H1 (cell line): ENCODE data around the gene SBNO1. TPM values are rescaled to one million over a fixed set of nuclear protein-coding genes. Genes with fewer than 3 reads are reported as not detected.

Source experiments
- CTCF ChIA-PET: fragments of 300-600 bp; sonication (Branson Sonifier 250); formaldehyde crosslinking; loops from one replicate; lab custom pipeline; 2021; ENCODE audit not compliant: partially characterized antibody; lab: Charles Lee
- POLR2A ChIA-PET: fragments of 300-600 bp; sonication (Branson Sonifier 250); formaldehyde crosslinking; loops from one replicate; lab custom pipeline; 2021; ENCODE audit warnings: inconsistent platforms; ENCODE audit not compliant: partially characterized antibody; lab: Charles Lee
- DNase-seq, 2 experiments: peaks; one replicate each; pipeline versions ENCODE4 v3.0.0 to v3.0.0-alpha.2; 2010 to 2022; ENCODE audit warnings: low spot score in 2 of 2, low read depth in 1 of 2, mixed read lengths in 1 of 2
- FAIRE-seq: peaks from 2 replicates; lab custom pipeline; 2011; peaks lifted over from hg19 to GRCh38; lab: Jason Lieb, UNC
- H2AFZ ChIP-seq: 2 replicates; pipeline ENCODE4 v1.8.1; 2012; ENCODE audit warnings: low read length, inconsistent platforms
- H2AK5ac ChIP-seq: 2 replicates; pipeline ENCODE4 v1.6.1; 2013; ENCODE audit warnings: low read depth, low read length
- H2BK120ac ChIP-seq: replicated peaks from 2 replicates; pipeline ENCODE3; 2013; ENCODE audit warnings: low read depth, low read length, inconsistent platforms
- H2BK12ac ChIP-seq: 2 replicates; pipeline ENCODE4 v1.6.1; 2013; ENCODE audit warnings: low read depth, low read length
- H2BK15ac ChIP-seq: 2 replicates; pipeline ENCODE4 v1.6.1; 2013; ENCODE audit warnings: low read length
- H2BK20ac ChIP-seq: 2 replicates; pipeline ENCODE4 v1.6.1; 2013; ENCODE audit warnings: low read length
- H2BK5ac ChIP-seq: 2 replicates; pipeline ENCODE4 v1.6.1; 2013; ENCODE audit warnings: low read depth, low read length
- H3K14ac ChIP-seq: 2 replicates; pipeline ENCODE4 v1.6.1; 2013; ENCODE audit warnings: inconsistent platforms; ENCODE audit not compliant: insufficient read length
- H3K18ac ChIP-seq: 2 replicates; pipeline ENCODE4 v1.6.1; 2013; ENCODE audit warnings: low read length; ENCODE audit errors: extremely low read depth
- H3K23ac ChIP-seq: 2 replicates; pipeline ENCODE4 v1.6.1; 2013; ENCODE audit warnings: inconsistent platforms; ENCODE audit not compliant: insufficient read length
- H3K23me2 ChIP-seq: 2 replicates; pipeline ENCODE4 v1.6.1; 2013; ENCODE audit warnings: low read depth, low read length
- H3K27ac ChIP-seq: 2 replicates; pipeline ENCODE4 v1.6.1; 2011; ENCODE audit warnings: low read depth, low read length, inconsistent platforms
- H3K27me3 ChIP-seq, 4 experiments: replicated peaks in 1 of 4; 1 replicate in 1 of 4; 2 replicates in 3 of 4; pipeline versions ENCODE4 v1.6.1 to v1.8.1; 2011 to 2013; ENCODE audit warnings: low read length in 3 of 4, mild to moderate bottlenecking in 3 of 4, inconsistent platforms in 2 of 4, mixed read lengths in 2 of 4, moderate library complexity in 1 of 4; ENCODE audit not compliant: control insufficient read depth in 3 of 4, insufficient read depth in 3 of 4; ENCODE audit errors: extremely low read depth in 1 of 4
- H3K36me3 ChIP-seq, 4 experiments: 2 replicates each; pipeline versions ENCODE4 v1.6.1 to v1.8.1; 2011 to 2013; ENCODE audit warnings: mild to moderate bottlenecking in 4 of 4, low read length in 3 of 4, moderate library complexity in 2 of 4, control low read depth in 1 of 4, inconsistent platforms in 1 of 4; ENCODE audit not compliant: insufficient read depth in 4 of 4, control insufficient read depth in 2 of 4
- H3K4ac ChIP-seq: replicated peaks from 2 replicates; pipeline ENCODE3; 2013; ENCODE audit warnings: low read length, low read depth, mixed read lengths, inconsistent platforms; ENCODE audit not compliant: insufficient read length
- H3K4me1 ChIP-seq, 4 experiments: replicated peaks in 1 of 4; 1 replicate in 1 of 4; 2 replicates in 3 of 4; pipeline versions ENCODE4 v1.6.1 to v1.8.1; 2011 to 2013; ENCODE audit warnings: low read length in 3 of 4, inconsistent platforms in 2 of 4, mixed read lengths in 1 of 4; ENCODE audit not compliant: insufficient read depth in 4 of 4, control insufficient read depth in 3 of 4
- H3K4me2 ChIP-seq, 2 experiments: 2 replicates each; pipeline versions ENCODE4 v1.6.1 to v1.8.1; 2011 to 2013; ENCODE audit warnings: low read depth in 2 of 2, low read length in 2 of 2, control low read depth in 1 of 2, inconsistent platforms in 1 of 2, mild to moderate bottlenecking in 1 of 2; ENCODE audit not compliant: insufficient read depth in 1 of 2
- H3K4me3 ChIP-seq, 4 experiments: fragments of 200-600, 300-600 bp in 1 of 4; sonication (generic), shearing (Covaris generic), sonication (Bioruptor Twin) in 1 of 4; 2 replicates each; pipeline versions ENCODE4 v1.5.1 to v1.8.1; 2011 to 2016; ENCODE audit warnings: low read length in 4 of 4, low read depth in 3 of 4, control low read depth in 2 of 4, inconsistent platforms in 2 of 4, mild to moderate bottlenecking in 2 of 4, mixed read lengths in 1 of 4, moderate library complexity in 1 of 4; ENCODE audit not compliant: insufficient read depth in 2 of 4; ENCODE audit errors: extremely low read depth in 1 of 4
- H3K56ac ChIP-seq: replicated peaks from 2 replicates; pipeline ENCODE3; 2013; ENCODE audit warnings: low read depth, mild to moderate bottlenecking, mixed read lengths, low read length, inconsistent platforms; ENCODE audit not compliant: insufficient read length
- H3K79me1 ChIP-seq: 2 replicates; pipeline ENCODE4 v1.6.1; 2013; ENCODE audit warnings: low read depth, low read length, control low read depth
- H3K79me2 ChIP-seq, 2 experiments: 2 replicates each; pipeline versions ENCODE4 v1.6.1 to v1.8.1; 2012 to 2013; ENCODE audit warnings: low read length in 2 of 2, mild to moderate bottlenecking in 2 of 2, inconsistent platforms in 1 of 2; ENCODE audit not compliant: insufficient read depth in 2 of 2, control insufficient read depth in 1 of 2
- H3K9ac ChIP-seq, 4 experiments: replicated peaks in 1 of 4; 1 replicate in 1 of 4; 2 replicates in 3 of 4; pipeline versions ENCODE4 v1.6.1 to v1.8.1; 2011 to 2013; ENCODE audit warnings: low read depth in 3 of 4, low read length in 3 of 4, control low read depth in 2 of 4, mild to moderate bottlenecking in 2 of 4, moderate library complexity in 2 of 4, inconsistent platforms in 1 of 4; ENCODE audit errors: extremely low read depth in 1 of 4
- H3K9me3 ChIP-seq, 2 experiments: 2 replicates each; pipeline versions ENCODE4 v1.6.1 to v1.8.1; 2012 to 2013; ENCODE audit warnings: mild to moderate bottlenecking in 2 of 2, moderate library complexity in 2 of 2, control low read depth in 1 of 2, inconsistent platforms in 1 of 2, low read depth in 1 of 2, low read length in 1 of 2, mixed read lengths in 1 of 2; ENCODE audit not compliant: insufficient read depth in 2 of 2
- H4K20me1 ChIP-seq, 2 experiments: replicated peaks in 1 of 2; 2 replicates each; pipeline versions ENCODE3 to v1.8.1; 2011 to 2013; ENCODE audit warnings: inconsistent platforms in 2 of 2, low read length in 2 of 2, mild to moderate bottlenecking in 1 of 2; ENCODE audit not compliant: insufficient read depth in 2 of 2, control insufficient read depth in 1 of 2
- H4K5ac ChIP-seq: 2 replicates; pipeline ENCODE4 v1.6.1; 2013; ENCODE audit warnings: low read length, low read depth, mixed read lengths, inconsistent platforms; ENCODE audit not compliant: insufficient read length
- H4K8ac ChIP-seq: 2 replicates; pipeline ENCODE4 v1.8.0; 2013; ENCODE audit warnings: mild to moderate bottlenecking, moderate library complexity, low read length, inconsistent platforms; ENCODE audit not compliant: insufficient read depth; ENCODE audit errors: extremely low read depth
- H4K91ac ChIP-seq: replicated peaks from 2 replicates; pipeline ENCODE3; 2013; ENCODE audit warnings: low read length, mixed read lengths, inconsistent platforms; ENCODE audit not compliant: insufficient read length
- CBX5 ChIP-seq: fragments of 300-800, 300-1000 bp; sonication (generic); IDR thresholded peaks from 2 replicates; pipeline ENCODE4 v1.7.1; 2016; ENCODE audit warnings: antibody characterized with exemption, low read length, low read depth
- HDAC2 ChIP-seq, 2 experiments: fragments of 300-600 bp in 1 of 2; sonication (generic) in 1 of 2; IDR thresholded peaks; 2 replicates each; pipeline ENCODE4 v1.6.1; 2011 to 2012; ENCODE audit warnings: low read depth in 2 of 2, low read length in 2 of 2, mild to moderate bottlenecking in 2 of 2, moderate library complexity in 2 of 2, borderline replicate concordance in 1 of 2, inconsistent platforms in 1 of 2
- SP2 ChIP-seq: IDR thresholded peaks from 2 replicates; pipeline ENCODE4 v1.6.1; 2012; ENCODE audit warnings: mild to moderate bottlenecking, low read length, inconsistent platforms
- SP4 ChIP-seq: IDR thresholded peaks from 2 replicates; pipeline ENCODE4 v1.6.1; 2012; ENCODE audit warnings: low read length, inconsistent platforms
- WGBS, 2 experiments: shearing (Covaris generic) in 1 of 2; methylation state at CpG; one replicate each; pipeline versions ENCODE4 v1.1.6 to v1.1.7; 2013 to 2015; ENCODE audit warnings: low lambda C conversion rate in 2 of 2, mixed read lengths in 2 of 2, inconsistent platforms in 1 of 2, low coverage in 1 of 2, missing lambda C conversion rate in 1 of 2; ENCODE audit not compliant: insufficient replicate concordance in 2 of 2, insufficient coverage in 1 of 2, insufficient read length in 1 of 2; ENCODE audit errors: extremely low coverage in 1 of 2, missing lambda C conversion rate in 1 of 2; 5-methylcytosine and 5-hydroxymethylcytosine counted together
- polyA plus RNA-seq, 7 experiments: library from polyadenylated mRNA; depleted of rRNA in 3 of 7; stranded (reverse) in 5 of 7; unstranded in 2 of 7; fragments of >200 nt in 5 of 7; fragments of 200-250 nt in 2 of 7; gene quantifications; 1 replicate in 5 of 7; 2 replicates in 1 of 7; 4 replicates in 1 of 7; pipeline versions ENCODE4 v1.2.1 to v1.2.3, GENCODE V29; 2011 to 2013; ENCODE audit warnings: missing spikeins in 2 of 7, mixed read lengths in 2 of 7
- total RNA-seq: library from RNA; stranded (reverse); fragmentation: NEBNext Ultra II Directional; extraction: Animal tissue kit (Norgen Biotek cat#: 25700); gene quantifications from 2 replicates; pipeline ENCODE4 v1.2.1, GENCODE V29; 2021

The SBNO1 gene
- total and polyA plus RNA-seq, 2 of the 8 experiments (the other 6 are each of a cell fraction or from before 2014, with no cell fraction given) = 6.7 to 57.7 TPM

DNA sequence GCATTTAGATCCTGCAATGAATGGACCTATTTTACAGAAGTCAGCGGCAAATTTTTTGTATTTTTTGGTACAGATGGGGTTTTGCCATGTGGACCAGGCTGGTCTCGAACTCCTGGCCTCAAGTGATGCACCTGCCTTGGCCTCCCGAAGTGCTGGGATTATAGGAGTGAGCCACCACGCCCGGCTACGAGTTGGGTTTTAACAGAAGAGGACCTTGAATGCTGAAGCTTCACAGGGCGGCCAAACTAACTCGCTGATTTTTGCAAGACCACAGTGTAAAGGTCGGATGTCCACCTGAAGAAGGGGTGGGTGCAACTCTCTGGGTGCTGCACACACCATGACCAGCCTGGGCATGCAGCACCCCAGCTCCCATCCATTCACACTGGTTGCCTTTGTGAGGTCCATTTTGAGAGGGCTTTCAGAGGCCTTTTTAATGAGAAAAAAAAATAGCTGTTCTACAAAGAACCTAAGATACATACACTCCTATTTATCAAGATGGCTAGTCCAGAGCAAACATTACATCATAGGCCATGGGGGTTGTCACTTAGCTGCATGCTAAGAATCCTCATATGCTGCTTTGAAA is 71.4 kb downstream of the SBNO1 start:
- no peak overlapping the region for H2BK15ac ChIP-seq
- no peaks in the 10 kb centered on the region for H4K20me1 ChIP-seq
- H2BK120ac ChIP-seq = no peak overlapping the region
- no peak overlapping the region for H3K4me2 ChIP-seq
- no peak overlapping the region for H3K4me3 ChIP-seq
- no peak for FAIRE-seq
- H3K18ac ChIP-seq = no peak overlapping the region
- peaks cover 15 to 58% (median 40%) of the 10 kb centered on the region in 4 experiments for H3K36me3 ChIP-seq
- no peak for TF ChIP-seq CBX5
- TF ChIP-seq SP4 = no peak
- no peak for TF ChIP-seq SP2
- TF ChIP-seq HDAC2 (IDR thresholded peaks at IDR 0.05; ENCODE audit: borderline replicate concordance in 1 of 2, low read depth in 2 of 2, low read length in 2 of 2) = no peak
- no peak overlapping the region for H3K14ac ChIP-seq
- no peak overlapping the region for H4K8ac ChIP-seq
- no peak overlapping the region for H3K4ac ChIP-seq
- ChIA-PET CTCF (interaction anchor here (0.6 to 0.7 kb wide), 3 partner anchors 31 to 79 kb away, joined by 3 to 4 read pairs (median 3); no protein-coding TSS in a partner anchor), POLR2A (interaction anchor here (1.5 kb wide), 1 partner anchor 23 kb away, joined by 6 read pairs; no protein-coding TSS in a partner anchor)
- H2AFZ ChIP-seq = no peak overlapping the region
- no peaks in the 10 kb centered on the region for H3K79me2 ChIP-seq
- no peak overlapping the region for H3K9ac ChIP-seq
- no peak overlapping the region for H2AK5ac ChIP-seq
- H3K56ac ChIP-seq = no peak overlapping the region
- H3K23me2 ChIP-seq = no peaks in the 10 kb centered on the region
- WGBS, 2 experiments = 91% methylated on average over 9 of the region's 9 CpGs; no CpG with 5 or more reads in 1 of the 2 experiments
- H3K27ac ChIP-seq = no peak overlapping the region
- no peak overlapping the region for H2BK20ac ChIP-seq
- H3K23ac ChIP-seq = no peak overlapping the region
- no peak overlapping the region for H4K5ac ChIP-seq
- no peaks in the 10 kb centered on the region for H3K4me1 ChIP-seq
- no peaks in the 10 kb centered on the region for H3K79me1 ChIP-seq
- H3K27me3 ChIP-seq = no peaks in the 10 kb centered on the region
- no peak overlapping the region for H2BK12ac ChIP-seq
- DNase-seq = no peak
- no peaks in the 10 kb centered on the region; a peak in 1 of 4 replicates for H3K9me3 ChIP-seq
- H2BK5ac ChIP-seq = no peak overlapping the region
- no peak overlapping the region for H4K91ac ChIP-seq
